ENCODE data around the gene ZDHHC17.

ZDHHC17 gene

GRCh38 chr12:76878099-76878898 is 114.4 kb downstream of the ZDHHC17 start:
- DNase-seq (ENCODE audit: low read depth, low spot score): peak; percentile 65

GRCh38 chr12:76878899-76879709 is 115.2 kb downstream of the ZDHHC17 start, which contains the start of gene CSRP2:
TSS of gene CSRP2 (minus strand) at chr12:76879019. CDS start at chr12:76866260, 12,759 bp downstream.
- DNase-seq (ENCODE audit: low read depth, low spot score): peak; percentile 97

- peak; percentile 37 for DNase-seq (ENCODE audit: low read depth, low spot score)
Observed at GRCh38 chr12:76879710-76880518, 116.0 kb downstream of the ZDHHC17 start.

- no peak for DNase-seq (ENCODE audit: low read depth, low spot score)
Observed at GRCh38 chr12:76880519-76881023, 116.7 kb downstream of the ZDHHC17 start.

- DNase-seq (ENCODE audit: low read depth, low spot score): no peak
Observed at GRCh38 chr12:76881142-76881541, 117.2 kb downstream of the ZDHHC17 start.

GRCh38 chr12:76882367-76882766 is 118.5 kb downstream of the ZDHHC17 start:
- no peak for DNase-seq (ENCODE audit: low read depth, low spot score)

- peak; percentile 60 for DNase-seq (ENCODE audit: low read depth, low spot score)
Observed at GRCh38 chr12:76883151-76883550, 119.2 kb downstream of the ZDHHC17 start.

- peak; percentile 54 for DNase-seq (ENCODE audit: low read depth, low spot score)
Observed at GRCh38 chr12:76883811-76884210, 119.9 kb downstream of the ZDHHC17 start.

GRCh38 chr12:76888775-76889174 is 124.9 kb downstream of the ZDHHC17 start:
- DNase-seq (ENCODE audit: low read depth, low spot score): no peak

- no peak for DNase-seq (ENCODE audit: low read depth, low spot score)
Observed at GRCh38 chr12:76890151-76891143, 126.5 kb downstream of the ZDHHC17 start.

- no peak for DNase-seq (ENCODE audit: low read depth, low spot score)
Observed at GRCh38 chr12:76891609-76892008, 127.7 kb downstream of the ZDHHC17 start.

- DNase-seq (ENCODE audit: low read depth, low spot score): no peak
Observed at GRCh38 chr12:76895796-76896195, 131.9 kb downstream of the ZDHHC17 start.

GRCh38 chr12:76896274-76896673 is 132.4 kb downstream of the ZDHHC17 start:
- DNase-seq (ENCODE audit: low read depth, low spot score): no peak

- no peak for DNase-seq (ENCODE audit: low read depth, low spot score)
Observed at GRCh38 chr12:76898442-76898841, 134.5 kb downstream of the ZDHHC17 start.

GRCh38 chr12:76899522-76899921 is 135.6 kb downstream of the ZDHHC17 start:
- no peak for DNase-seq (ENCODE audit: low read depth, low spot score)

- DNase-seq (ENCODE audit: low read depth, low spot score): no peak
Observed at GRCh38 chr12:76901628-76902380, 137.9 kb downstream of the ZDHHC17 start.
